IMR-90 (cell line): ENCODE data around the gene TRIP6. TPM values are rescaled to one million over a fixed set of nuclear protein-coding genes. Genes with fewer than 3 reads are reported as not detected.

Experiments used
- ATAC-seq: fragments of 200-7000 bp; cut with Tn5 transposase; 2 replicates; pipeline ENCODE4 v1.9.1; 2020; ENCODE audit warnings: low read depth, mild to moderate bottlenecking, moderate library complexity
- BruUV-seq: library from RNA; stranded (reverse); fragments of 400-500 nt; replicated peaks from 2 replicates; lab custom pipeline; 2021; lab: Mats Ljungman, UMichigan
- CTCF ChIA-PET: fragments of 300-600 bp; formaldehyde crosslinking; extraction: SDS; loops from one replicate; lab custom pipeline; 2021; ENCODE audit warnings: antibody characterized with exemption; lab: Yijun Ruan, JAX
- POLR2A ChIA-PET: fragments of 300-600 bp; sonication (Branson Sonifier 250); formaldehyde crosslinking; loops from one replicate; lab custom pipeline; 2022; ENCODE audit warnings: antibody characterized with exemption; ENCODE audit not compliant: unreplicated experiment; lab: Charles Lee
- DNase-seq: peaks from one replicate; pipeline ENCODE4 v3.0.0; 2013
- H2AFZ ChIP-seq: replicated peaks from 2 replicates; pipeline ENCODE3; 2013; ENCODE audit warnings: low read length, mild to moderate bottlenecking; ENCODE audit not compliant: poor library complexity
- H2AK5ac ChIP-seq: 2 replicates; pipeline ENCODE4 v1.6.1; 2013; ENCODE audit warnings: low read depth, low read length, inconsistent platforms
- H2AK9ac ChIP-seq: replicated peaks from 2 replicates; pipeline ENCODE3; 2013; ENCODE audit warnings: mild to moderate bottlenecking, low read depth, low read length, moderate library complexity; ENCODE audit not compliant: poor library complexity
- H2BK120ac ChIP-seq: 2 replicates; pipeline ENCODE4 v1.6.1; 2013; ENCODE audit warnings: low read depth, low read length, inconsistent platforms
- H2BK15ac ChIP-seq: 3 replicates; pipeline ENCODE4 v1.6.1; 2013; ENCODE audit warnings: low read depth, low read length, inconsistent platforms
- H2BK20ac ChIP-seq: 2 replicates; pipeline ENCODE4 v1.6.1; 2013; ENCODE audit warnings: low read depth, mild to moderate bottlenecking, inconsistent platforms, low read length, moderate library complexity
- H2BK5ac ChIP-seq: 2 replicates; pipeline ENCODE4 v1.6.1; 2013; ENCODE audit warnings: mild to moderate bottlenecking, low read depth, low read length, inconsistent platforms; ENCODE audit not compliant: poor library complexity, severe bottlenecking
- H3K14ac ChIP-seq: replicated peaks from 2 replicates; pipeline ENCODE4 v1.6.1; 2013; ENCODE audit warnings: low read depth, low read length, inconsistent platforms
- H3K18ac ChIP-seq: 2 replicates; pipeline ENCODE4 v1.6.1; 2013; ENCODE audit warnings: low read depth, low read length, control low read depth
- H3K23ac ChIP-seq: 2 replicates; pipeline ENCODE4 v1.6.1; 2013; ENCODE audit warnings: low read depth, low read length, inconsistent platforms
- H3K27ac ChIP-seq: 2 replicates; pipeline ENCODE4 v1.5.1; 2013; ENCODE audit warnings: mild to moderate bottlenecking, control low read depth, low read length; ENCODE audit not compliant: insufficient read depth
- H3K27me3 ChIP-seq: 2 replicates; pipeline ENCODE4 v1.6.1; 2013; ENCODE audit warnings: low read length; ENCODE audit not compliant: control insufficient read depth, insufficient read depth
- H3K36me3 ChIP-seq: 2 replicates; pipeline ENCODE4 v1.6.1; 2013; ENCODE audit warnings: low read length, mixed read lengths; ENCODE audit not compliant: control insufficient read depth, insufficient read depth
- H3K4ac ChIP-seq: 2 replicates; pipeline ENCODE4 v1.6.1; 2013; ENCODE audit warnings: low read depth, low read length, inconsistent platforms
- H3K4me1 ChIP-seq: 2 replicates; pipeline ENCODE4 v1.6.1; 2013; ENCODE audit warnings: low read length, mixed read lengths; ENCODE audit not compliant: control insufficient read depth, insufficient read depth
- H3K4me2 ChIP-seq: 2 replicates; pipeline ENCODE4 v1.6.1; 2013; ENCODE audit warnings: low read depth, mild to moderate bottlenecking, control low read depth, low read length, moderate library complexity
- H3K4me3 ChIP-seq: 2 replicates; pipeline ENCODE4 v1.5.1; 2013; ENCODE audit warnings: low read depth, mild to moderate bottlenecking, control low read depth, low read length, moderate library complexity; ENCODE audit not compliant: insufficient read depth
- H3K56ac ChIP-seq: 2 replicates; pipeline ENCODE4 v1.6.1; 2013; ENCODE audit warnings: low read length, inconsistent platforms; ENCODE audit not compliant: insufficient read depth; ENCODE audit errors: extremely low read depth
- H3K79me1 ChIP-seq, 2 experiments: 2 replicates each; pipeline ENCODE4 v1.6.1; 2013; ENCODE audit warnings: low read length in 2 of 2, inconsistent platforms in 1 of 2, low read depth in 1 of 2
- H3K9ac ChIP-seq: 2 replicates; pipeline ENCODE4 v1.6.1; 2013; ENCODE audit warnings: low read depth, low read length, control low read depth
- H3K9me1 ChIP-seq: 2 replicates; pipeline ENCODE4 v1.6.1; 2013; ENCODE audit warnings: low read length, inconsistent platforms; ENCODE audit not compliant: insufficient read depth
- H3K9me3 ChIP-seq: 2 replicates; pipeline ENCODE4 v1.6.1; 2013; ENCODE audit warnings: low read length; ENCODE audit not compliant: control insufficient read depth, insufficient read depth
- H4K20me1 ChIP-seq: 2 replicates; pipeline ENCODE4 v1.6.1; 2013; ENCODE audit warnings: low read length, inconsistent platforms; ENCODE audit not compliant: insufficient read depth
- H4K5ac ChIP-seq: 2 replicates; pipeline ENCODE4 v1.6.1; 2013; ENCODE audit warnings: mild to moderate bottlenecking, low read depth, low read length, control low read depth
- H4K8ac ChIP-seq, 2 experiments: 2 replicates each; pipeline ENCODE4 v1.6.1; 2013; ENCODE audit warnings: low read depth in 2 of 2, low read length in 2 of 2, control low read depth in 1 of 2, inconsistent platforms in 1 of 2
- H4K91ac ChIP-seq: 2 replicates; pipeline ENCODE4 v1.6.1; 2013; ENCODE audit warnings: low read depth, low read length, inconsistent platforms; ENCODE audit not compliant: insufficient read depth
- BHLHE40 ChIP-seq: fragments of 150-350 bp; IDR thresholded peaks from 2 replicates; pipeline ENCODE4 v1.6.1; 2016; ENCODE audit warnings: mild to moderate bottlenecking, low read depth, low read length
- CEBPB ChIP-seq: IDR thresholded peaks from 2 replicates; pipeline ENCODE4 v1.6.1; 2012; ENCODE audit warnings: low read depth, low read length, improper control_type of control experiment
- CHD1 ChIP-seq: IDR thresholded peaks from 2 replicates; pipeline ENCODE4 v1.6.1; 2012; ENCODE audit warnings: low read depth, low read length, improper control_type of control experiment
- FOS ChIP-seq: fragments of 150-350 bp; IDR thresholded peaks from 2 replicates; pipeline ENCODE4 v1.6.1; 2016; ENCODE audit warnings: low read depth, low read length
- MAZ ChIP-seq: IDR thresholded peaks from 2 replicates; pipeline ENCODE4 v1.6.1; 2012; ENCODE audit warnings: low read depth, mild to moderate bottlenecking, low read length, improper control_type of control experiment, moderate library complexity, borderline replicate concordance
- NFE2L2 ChIP-seq: fragments of 150-350 bp; IDR thresholded peaks from 2 replicates; pipeline ENCODE4 v1.6.1; 2016; ENCODE audit warnings: low read depth, mild to moderate bottlenecking, low read length
- POLR2A ChIP-seq: IDR thresholded peaks from 2 replicates; pipeline ENCODE4 v1.6.1; 2012; ENCODE audit warnings: mild to moderate bottlenecking, low read depth, low read length
- RAD21 ChIP-seq: IDR thresholded peaks from 2 replicates; pipeline ENCODE4 v1.6.1; 2012; ENCODE audit warnings: low read length, improper control_type of control experiment
- RCOR1 ChIP-seq: IDR thresholded peaks from 2 replicates; pipeline ENCODE4 v1.6.1; 2012; ENCODE audit warnings: mild to moderate bottlenecking, low read length, improper control_type of control experiment; ENCODE audit not compliant: insufficient replicate concordance
- RFX5 ChIP-seq: IDR thresholded peaks from 2 replicates; pipeline ENCODE4 v1.8.0; 2012; ENCODE audit warnings: low read depth, mild to moderate bottlenecking, low read length, moderate library complexity
- WGBS, 2 experiments: methylation state at CpG; one replicate each; pipeline versions ENCODE4 v1.1.5 to v1.1.7; 2013; ENCODE audit warnings: missing lambda C conversion rate in 2 of 2; ENCODE audit not compliant: insufficient read length in 1 of 2; ENCODE audit errors: extremely low coverage in 2 of 2; 5-methylcytosine and 5-hydroxymethylcytosine counted together
- dilution Hi-C: fragments of 300-500 bp; cut with HindIII; formaldehyde crosslinking; loops from one replicate; pipeline ENCODE4 v1.14.3; 2018; ENCODE audit warnings: low sequenced_read_pairs; ENCODE audit not compliant: unreplicated experiment
- in situ Hi-C: fragments of 300-500 bp; cut with MboI; formaldehyde crosslinking; loops from 3 replicates; pipeline ENCODE4 v1.14.3; 2019; ENCODE audit warnings: low sequenced_read_pairs, inconsistent platforms, mixed read lengths
- intact Hi-C: fragments of 100-400 bp; cut with micrococcal nuclease; formaldehyde crosslinking; loops from 2 replicates; pipeline ENCODE4 v1.10.0; 2022
- polyA plus RNA-seq, 3 experiments: library from polyadenylated mRNA; depleted of rRNA; stranded (reverse); fragments of >200 nt; gene quantifications; 2 replicates each; pipeline ENCODE4 v1.2.3, GENCODE V29; 2012; ENCODE audit warnings: low replicate concordance in 1 of 3
- total RNA-seq: library from RNA; depleted of rRNA; stranded (reverse); fragments of >200 nt; gene quantifications from 2 replicates; pipeline ENCODE4 v1.2.3, GENCODE V29; 2012
- TF ChIP-seq, protein P1 (sequence below): conservative IDR thresholded peaks from 2 replicates; pipeline ENCODE4 v1.5.1; 2012; ENCODE audit warnings: mild to moderate bottlenecking, low read depth, low read length, improper control_type of control experiment
- TF ChIP-seq, protein P2 (sequence below): fragments of 150-350 bp; IDR thresholded peaks from 2 replicates; pipeline ENCODE4 v1.6.1; 2017; ENCODE audit warnings: mild to moderate bottlenecking, antibody characterized with exemption, low read length, low read depth

The TRIP6 gene
- total and polyA plus RNA-seq, 2 of the 4 experiments (the other 2 are of a cell fraction): 36.4 to 72.3 TPM

DNA sequence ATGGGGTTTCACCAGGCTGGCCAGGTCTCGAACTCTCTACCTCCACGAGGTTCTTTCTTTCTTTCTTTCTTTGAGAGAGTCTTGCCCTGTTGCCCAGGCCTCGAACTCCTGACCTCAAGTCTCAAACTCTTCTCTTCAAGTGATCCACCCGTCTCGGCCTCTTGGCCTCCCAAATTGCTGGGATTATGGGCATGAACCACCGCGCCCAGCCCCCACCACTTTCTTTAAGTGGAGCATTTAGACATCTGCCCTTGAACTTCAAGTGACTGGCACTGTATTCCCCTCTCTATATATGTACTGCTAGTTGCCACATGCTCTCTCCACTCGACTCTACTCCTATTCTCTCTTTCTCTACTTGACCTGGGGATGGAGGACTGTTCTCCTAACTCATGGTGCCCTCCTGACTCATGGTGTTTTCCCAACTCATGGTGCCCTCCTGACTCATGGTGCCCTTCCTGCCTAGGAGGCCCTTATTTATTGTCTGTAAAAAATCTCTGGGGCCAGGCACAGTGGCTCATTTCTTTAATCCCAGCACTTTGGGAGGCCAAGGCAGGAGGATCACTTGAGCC, 47.8 kb downstream of the TRIP6 start:
- no peak overlapping the region for H2BK120ac ChIP-seq
- no peak for TF ChIP-seq BHLHE40
- no peak for TF ChIP-seq MAZ
- TF ChIP-seq, protein P1, sequence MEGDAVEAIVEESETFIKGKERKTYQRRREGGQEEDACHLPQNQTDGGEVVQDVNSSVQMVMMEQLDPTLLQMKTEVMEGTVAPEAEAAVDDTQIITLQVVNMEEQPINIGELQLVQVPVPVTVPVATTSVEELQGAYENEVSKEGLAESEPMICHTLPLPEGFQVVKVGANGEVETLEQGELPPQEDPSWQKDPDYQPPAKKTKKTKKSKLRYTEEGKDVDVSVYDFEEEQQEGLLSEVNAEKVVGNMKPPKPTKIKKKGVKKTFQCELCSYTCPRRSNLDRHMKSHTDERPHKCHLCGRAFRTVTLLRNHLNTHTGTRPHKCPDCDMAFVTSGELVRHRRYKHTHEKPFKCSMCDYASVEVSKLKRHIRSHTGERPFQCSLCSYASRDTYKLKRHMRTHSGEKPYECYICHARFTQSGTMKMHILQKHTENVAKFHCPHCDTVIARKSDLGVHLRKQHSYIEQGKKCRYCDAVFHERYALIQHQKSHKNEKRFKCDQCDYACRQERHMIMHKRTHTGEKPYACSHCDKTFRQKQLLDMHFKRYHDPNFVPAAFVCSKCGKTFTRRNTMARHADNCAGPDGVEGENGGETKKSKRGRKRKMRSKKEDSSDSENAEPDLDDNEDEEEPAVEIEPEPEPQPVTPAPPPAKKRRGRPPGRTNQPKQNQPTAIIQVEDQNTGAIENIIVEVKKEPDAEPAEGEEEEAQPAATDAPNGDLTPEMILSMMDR: no peak
- TF ChIP-seq CHD1: no peak
- no peak for TF ChIP-seq POLR2A
- TF ChIP-seq RAD21: no peak
- no peak for TF ChIP-seq RFX5
- TF ChIP-seq, protein P2, sequence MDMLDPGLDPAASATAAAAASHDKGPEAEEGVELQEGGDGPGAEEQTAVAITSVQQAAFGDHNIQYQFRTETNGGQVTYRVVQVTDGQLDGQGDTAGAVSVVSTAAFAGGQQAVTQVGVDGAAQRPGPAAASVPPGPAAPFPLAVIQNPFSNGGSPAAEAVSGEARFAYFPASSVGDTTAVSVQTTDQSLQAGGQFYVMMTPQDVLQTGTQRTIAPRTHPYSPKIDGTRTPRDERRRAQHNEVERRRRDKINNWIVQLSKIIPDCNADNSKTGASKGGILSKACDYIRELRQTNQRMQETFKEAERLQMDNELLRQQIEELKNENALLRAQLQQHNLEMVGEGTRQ: no peak
- TF ChIP-seq RCOR1: no peak
- TF ChIP-seq CEBPB: no peak
- TF ChIP-seq NFE2L2: no peak
- TF ChIP-seq FOS: no peak
- H3K27ac ChIP-seq: no peak overlapping the region
- H3K14ac ChIP-seq: no peak overlapping the region
- no peak overlapping the region for H4K8ac ChIP-seq
- no peak overlapping the region for H3K4ac ChIP-seq
- DNase-seq (no peak), ATAC-seq (no peak)
- no TSS peak for BruUV-seq
- H3K56ac ChIP-seq: no peak overlapping the region
- no peak overlapping the region for H2AK5ac ChIP-seq
- H4K5ac ChIP-seq: no peak overlapping the region
- H4K20me1 ChIP-seq: no peaks in the 10 kb centered on the region
- H2BK20ac ChIP-seq: no peak overlapping the region
- H2AK9ac ChIP-seq: no peak overlapping the region
- H3K9ac ChIP-seq: no peak overlapping the region
- no peaks in the 10 kb centered on the region for H3K4me1 ChIP-seq
- H3K4me2 ChIP-seq: no peak overlapping the region
- intact Hi-C loops: no loop called here
- no peak overlapping the region for H2BK5ac ChIP-seq
- no peak overlapping the region for H2BK15ac ChIP-seq
- H3K36me3 ChIP-seq: no peaks in the 10 kb centered on the region
- dilution Hi-C loops: no loop called here
- H2AFZ ChIP-seq: no peak overlapping the region
- no peaks in the 10 kb centered on the region for H3K79me1 ChIP-seq
- no peak overlapping the region for H4K91ac ChIP-seq
- no peak overlapping the region for H3K4me3 ChIP-seq
- H3K18ac ChIP-seq: no peak overlapping the region
- H3K9me1 ChIP-seq: no peaks in the 10 kb centered on the region
- no peak overlapping the region for H3K23ac ChIP-seq
- ChIA-PET POLR2A (no interaction called here), CTCF (interaction anchor here (0.6 kb wide), 1 partner anchor 96 kb away, joined by 4 read pairs; no protein-coding TSS in a partner anchor)
- in situ Hi-C loops: no loop called here
- H3K27me3 ChIP-seq: peaks cover 3% of the 10 kb centered on the region; the same call in 1 of the 2 replicates
- WGBS, 2 experiments: 62% methylated on average over 6 of the region's 8 CpGs; no CpG with 5 or more reads in 1 of the 2 experiments
- H3K9me3 ChIP-seq: no peaks in the 10 kb centered on the region
